Measurements from ENCODE around the gene TMEM163.

TMEM163 gene

DNA sequence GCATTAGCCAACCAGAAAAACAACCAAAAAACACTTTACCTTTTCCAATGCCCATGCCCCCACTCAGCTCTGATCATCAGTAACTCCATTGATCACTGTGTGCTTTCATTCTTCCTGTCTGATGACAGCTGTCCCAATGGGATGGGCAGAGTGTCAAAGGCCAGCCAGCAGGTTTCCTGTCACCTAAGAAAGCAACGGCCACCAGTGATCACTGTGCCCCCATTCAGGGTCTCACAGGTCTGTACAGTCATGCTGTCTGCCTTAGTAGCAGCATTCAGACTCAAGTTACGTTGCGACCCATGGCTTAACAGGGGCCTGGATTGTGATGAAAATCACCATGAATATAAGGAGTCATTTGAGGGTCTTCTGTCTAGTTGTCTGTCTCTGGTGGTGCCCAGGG, 280.4 kb downstream of the TMEM163 start:
- no peak for DNase-seq (ENCODE audit: low read depth in 2 of 2)

DNA sequence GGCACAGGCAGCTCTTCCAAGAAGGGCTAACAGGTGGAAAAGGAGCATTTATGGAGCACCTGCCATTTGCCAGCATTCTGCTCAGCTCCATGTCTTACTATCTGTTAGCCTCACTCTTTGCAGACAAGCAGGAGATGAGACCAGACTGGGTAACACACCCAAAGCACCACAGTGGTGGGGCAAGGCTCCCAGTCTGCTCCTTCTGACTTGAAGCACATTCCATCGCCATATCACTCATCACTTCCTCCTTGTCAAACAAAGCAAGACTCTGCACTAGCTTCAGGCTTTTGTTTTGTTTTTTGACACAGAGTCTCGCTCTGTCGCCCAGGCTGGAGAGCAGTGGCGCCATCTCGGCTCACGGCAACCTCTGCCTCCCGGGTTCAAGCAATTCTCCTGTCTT, 282.1 kb downstream of the TMEM163 start:
- DNase-seq (ENCODE audit: low read depth in 2 of 2): no peak

DNA sequence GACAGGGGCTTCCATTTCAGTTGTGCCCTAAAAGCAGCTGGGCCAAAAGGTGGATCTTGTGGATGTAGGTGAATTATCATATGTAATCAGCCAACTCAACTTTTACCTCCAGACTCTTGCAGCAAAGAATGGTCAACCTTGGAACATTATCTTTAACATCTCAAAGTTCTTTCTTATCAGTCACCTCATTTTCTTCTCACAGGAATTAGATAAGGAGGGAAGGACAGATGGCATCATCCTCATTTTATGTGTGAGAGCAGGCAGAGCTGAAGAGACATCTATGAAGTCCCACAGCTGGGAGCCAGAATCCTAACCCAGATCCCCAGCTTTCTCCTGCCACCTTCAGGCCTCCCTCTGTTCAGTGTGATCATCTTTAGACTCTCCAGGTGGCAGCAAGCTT, 282.9 kb downstream of the TMEM163 start:
- no peak for DNase-seq (ENCODE audit: low read depth in 2 of 2)

DNA sequence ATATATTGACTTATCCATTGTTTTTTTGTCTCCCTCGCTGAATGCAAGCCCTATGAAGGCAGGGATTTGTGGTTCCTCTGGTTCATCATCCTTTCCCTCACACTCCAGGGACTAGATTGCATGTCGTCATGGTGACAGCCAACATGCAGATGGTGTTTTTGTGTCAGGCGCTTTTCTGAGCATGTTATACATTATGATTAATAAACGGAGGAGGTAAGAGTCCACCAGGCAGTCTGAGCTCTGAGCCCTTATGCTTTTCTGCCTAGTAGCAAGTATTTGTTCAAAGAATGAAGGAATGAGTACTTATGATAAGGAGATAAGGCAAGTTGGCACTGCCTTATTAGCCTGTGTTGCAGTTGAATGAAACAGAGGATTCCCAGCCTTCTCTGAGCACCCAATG, 283.3 kb downstream of the TMEM163 start:
- DNase-seq (ENCODE audit: low read depth in 2 of 2): no peak

DNA sequence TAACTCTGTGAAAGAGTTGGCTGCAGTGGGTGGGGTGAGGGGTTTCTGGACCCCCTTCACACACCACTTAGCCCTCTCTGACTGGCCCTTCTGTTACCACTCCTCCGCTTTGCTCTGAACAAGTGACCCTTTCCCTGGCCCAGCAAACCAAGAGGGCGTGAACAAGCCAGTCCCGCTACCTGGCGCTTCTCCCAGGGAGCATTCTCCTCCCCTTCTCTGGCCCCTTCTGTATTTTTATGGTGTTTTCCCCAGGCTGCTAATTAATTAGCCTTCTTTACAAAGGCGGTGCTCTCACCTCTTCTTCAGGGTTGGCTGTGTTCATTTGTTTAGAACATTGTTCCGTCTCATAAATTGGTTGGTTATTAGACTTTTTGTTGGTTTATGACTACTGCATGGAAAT, 284.8 kb downstream of the TMEM163 start:
- no peak for DNase-seq (ENCODE audit: low read depth in 2 of 2)

DNA sequence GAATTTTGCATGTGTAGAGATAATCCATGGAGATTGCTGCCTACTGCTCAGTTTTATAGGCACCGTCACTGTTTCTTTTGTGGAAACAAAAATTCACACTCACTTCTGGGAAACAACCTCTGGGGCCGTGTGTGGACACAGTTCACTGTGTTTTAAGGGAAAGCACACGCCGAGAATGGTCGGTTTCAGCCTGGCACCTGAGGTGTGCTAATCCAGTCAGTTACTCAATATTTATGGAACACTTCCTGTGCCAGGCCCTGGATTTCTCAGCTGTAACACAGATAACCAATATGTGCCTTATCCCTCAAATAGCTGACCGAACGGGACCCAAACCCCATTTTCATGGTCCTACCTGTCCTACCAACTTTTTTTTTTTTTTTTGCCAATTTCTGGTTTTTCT, 285.3 kb downstream of the TMEM163 start:
- DNase-seq (ENCODE audit: low read depth in 2 of 2): no peak

DNA sequence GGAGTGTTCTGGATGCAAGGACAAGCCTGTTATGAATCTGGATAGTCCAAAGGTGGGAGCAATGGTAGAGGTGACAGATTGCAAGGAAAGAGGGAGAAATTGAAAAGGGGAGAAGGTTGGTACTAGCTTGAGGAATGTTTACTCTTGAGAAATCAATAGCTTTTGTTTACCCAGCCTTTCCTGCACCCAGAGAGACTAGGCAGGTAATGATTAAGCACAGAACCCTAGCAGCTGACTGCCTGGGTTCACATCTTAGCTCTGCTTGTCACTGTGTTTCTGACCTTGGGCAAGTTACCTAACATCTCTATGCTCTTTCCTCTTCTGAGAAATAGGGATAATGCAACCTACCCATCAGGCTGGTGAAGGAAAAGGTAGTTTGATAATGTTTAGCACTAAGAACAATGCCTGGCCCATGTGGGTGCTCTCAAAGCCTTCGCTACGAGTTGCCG, 286.3 kb downstream of the TMEM163 start:
- DNase-seq (ENCODE audit: low read depth in 2 of 2): no peak

DNA sequence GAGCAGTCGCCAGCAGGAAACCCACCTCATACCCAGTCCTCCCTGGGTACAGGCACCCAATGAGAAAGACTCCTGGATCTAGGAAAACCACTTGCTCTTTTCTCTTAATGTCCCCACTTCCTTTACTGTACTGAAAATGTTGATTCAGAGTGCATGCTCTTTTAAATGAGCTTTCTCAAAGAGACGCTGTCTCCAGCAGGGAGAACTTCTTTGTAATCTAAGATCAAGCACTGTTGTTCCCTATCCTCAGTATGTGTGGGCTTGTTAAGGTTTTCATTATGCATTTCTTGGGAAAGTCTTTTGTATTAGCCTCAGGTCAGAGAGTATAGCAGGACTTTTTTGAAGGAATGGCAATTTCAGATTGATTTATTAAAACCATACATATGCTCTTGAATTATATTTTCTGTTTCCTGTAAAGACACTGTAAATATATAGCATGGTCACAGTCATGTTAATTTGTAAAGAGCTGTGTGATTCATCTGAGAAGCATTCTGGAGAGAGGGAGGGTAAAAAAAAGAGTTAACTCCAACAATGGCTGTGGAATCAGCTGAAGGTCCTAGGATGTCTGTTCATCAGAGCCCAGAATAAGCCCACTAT, 286.9 kb downstream of the TMEM163 start:
- DNase-seq (ENCODE audit: low read depth in 2 of 2): peak; percentile 57 to 59

DNA sequence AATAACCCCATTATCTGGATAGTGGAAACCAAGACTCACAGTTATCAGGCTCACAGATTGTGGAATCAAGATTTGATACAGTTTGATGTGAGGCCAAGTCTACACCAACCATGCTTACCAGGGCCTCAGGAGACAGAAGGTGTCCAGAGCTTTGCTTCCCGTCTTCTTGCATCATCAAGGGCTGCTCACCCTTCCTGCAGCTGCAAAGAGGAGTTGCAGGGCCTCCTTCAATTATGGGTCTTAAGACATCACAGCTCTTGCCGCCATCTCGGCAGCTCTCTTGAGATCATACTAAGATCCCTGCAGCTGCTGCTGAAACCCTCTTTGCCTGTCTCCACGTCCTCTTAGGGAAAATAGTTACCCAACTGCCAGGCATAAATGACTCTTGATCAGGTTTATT, 288.9 kb downstream of the TMEM163 start:
- no peak for DNase-seq (ENCODE audit: low read depth in 2 of 2)

DNA sequence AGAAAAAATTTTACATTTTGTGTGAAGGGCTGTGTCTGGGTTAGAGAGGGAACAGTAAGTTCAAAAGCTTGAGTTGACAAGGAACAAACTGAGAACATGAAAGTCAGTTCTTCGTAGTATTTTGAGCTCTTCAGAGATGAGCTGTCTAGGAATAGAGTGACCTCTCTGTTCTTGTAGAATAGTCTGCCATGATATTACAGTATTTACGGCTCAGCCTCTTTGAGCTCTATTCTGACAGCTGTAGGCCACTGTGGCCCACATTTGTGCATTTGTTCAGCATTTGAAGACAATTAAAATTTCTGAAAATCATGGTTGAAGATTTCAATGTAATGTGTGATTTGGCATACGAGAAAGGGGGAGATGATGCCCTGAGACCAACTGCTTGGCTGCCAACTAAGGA, 292.1 kb downstream of the TMEM163 start:
- DNase-seq (ENCODE audit: low read depth in 2 of 2): no peak

DNA sequence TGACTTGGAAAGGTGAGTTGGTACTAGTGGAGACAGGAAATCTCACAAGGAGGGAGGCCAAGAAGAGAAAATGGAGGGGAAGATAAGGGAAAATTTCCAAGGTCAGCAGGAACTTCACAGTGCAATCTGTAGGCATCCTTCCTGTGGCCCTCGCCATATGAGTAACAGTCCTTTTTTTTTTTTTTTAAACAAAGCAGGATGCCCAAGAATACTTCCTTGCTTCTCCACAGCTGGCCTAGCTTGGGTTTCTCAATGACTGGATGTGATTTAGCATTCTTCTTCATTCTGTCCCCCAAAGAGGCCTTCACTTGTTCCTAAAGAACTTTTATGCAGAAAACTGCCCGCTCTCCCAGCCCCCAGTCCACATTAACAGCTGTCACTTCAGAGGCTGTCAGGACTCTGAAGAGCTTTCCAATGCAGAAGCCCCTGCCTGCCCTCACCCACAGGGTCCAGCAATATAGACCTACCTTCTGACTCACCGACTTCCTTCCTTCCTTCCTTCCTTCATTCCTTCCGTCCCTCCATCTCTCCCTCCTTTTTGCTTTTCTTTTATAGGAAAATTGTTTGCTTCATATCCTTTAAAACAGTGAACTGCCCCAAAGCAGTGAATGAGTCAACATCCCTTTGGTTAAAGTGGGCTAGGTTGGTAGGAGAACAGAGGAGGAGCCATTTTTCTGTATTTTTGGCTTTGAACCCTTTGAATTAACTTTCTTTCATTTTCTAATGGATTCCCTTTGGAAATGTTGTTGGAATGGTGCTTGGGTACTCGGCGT, 292.9 kb downstream of the TMEM163 start:
- DNase-seq (ENCODE audit: low read depth in 2 of 2): no peak

DNA sequence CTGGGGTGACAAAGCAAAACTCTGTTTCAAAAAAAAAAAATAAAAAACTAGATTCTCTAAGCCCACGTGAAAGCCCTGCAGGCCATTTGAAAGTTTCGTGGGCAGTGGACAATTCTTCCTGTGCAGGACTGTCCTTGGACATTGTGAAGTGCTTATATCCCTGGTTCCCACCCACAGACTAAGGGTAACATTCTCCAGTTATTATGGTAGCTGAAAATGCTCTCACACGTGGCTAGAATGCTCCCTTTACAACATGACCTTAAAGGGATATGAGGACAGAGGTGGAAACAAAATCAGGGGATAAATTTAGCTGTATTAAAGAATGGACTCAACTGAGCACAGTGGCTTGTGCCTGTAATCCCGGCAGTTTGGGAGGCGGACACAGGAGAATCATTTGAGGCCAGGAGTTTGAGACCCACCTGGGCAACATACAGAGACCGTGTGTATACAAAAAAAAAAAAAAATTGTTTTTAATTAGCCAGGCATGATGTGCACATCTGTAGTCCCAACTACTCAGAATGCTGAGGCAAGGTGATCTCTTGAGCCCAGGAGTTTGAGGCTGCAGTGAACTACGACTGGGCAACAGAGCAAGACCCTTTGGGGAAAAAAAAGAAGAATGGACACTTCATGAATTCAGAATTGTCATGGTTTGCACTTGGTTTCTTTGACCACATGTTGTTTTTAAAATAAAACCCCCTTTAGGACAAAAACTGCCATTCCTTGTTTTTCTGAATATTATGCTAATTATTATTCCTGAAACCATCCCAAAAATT, 297.1 kb downstream of the TMEM163 start:
- no peak for DNase-seq (ENCODE audit: low read depth in 2 of 2)

DNA sequence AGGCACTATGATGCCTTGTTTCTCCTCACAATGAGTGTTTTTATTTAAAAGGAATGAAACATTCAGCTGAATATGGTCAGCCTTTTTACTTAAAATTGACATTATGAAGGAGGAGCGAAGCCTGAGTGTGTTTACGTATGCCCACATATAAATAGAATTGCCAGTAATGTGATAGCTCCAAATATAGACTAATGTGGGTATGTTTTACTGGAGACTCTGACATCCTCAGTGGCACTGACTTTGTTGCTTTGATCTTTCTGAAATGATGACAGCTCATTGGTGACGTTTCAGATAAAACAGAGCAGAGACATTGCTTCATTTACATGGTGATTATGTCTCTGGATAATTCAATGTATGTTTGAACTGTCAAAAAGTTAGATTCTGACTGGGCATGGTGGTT, 297.9 kb downstream of the TMEM163 start:
- DNase-seq (ENCODE audit: low read depth in 2 of 2): no peak

DNA sequence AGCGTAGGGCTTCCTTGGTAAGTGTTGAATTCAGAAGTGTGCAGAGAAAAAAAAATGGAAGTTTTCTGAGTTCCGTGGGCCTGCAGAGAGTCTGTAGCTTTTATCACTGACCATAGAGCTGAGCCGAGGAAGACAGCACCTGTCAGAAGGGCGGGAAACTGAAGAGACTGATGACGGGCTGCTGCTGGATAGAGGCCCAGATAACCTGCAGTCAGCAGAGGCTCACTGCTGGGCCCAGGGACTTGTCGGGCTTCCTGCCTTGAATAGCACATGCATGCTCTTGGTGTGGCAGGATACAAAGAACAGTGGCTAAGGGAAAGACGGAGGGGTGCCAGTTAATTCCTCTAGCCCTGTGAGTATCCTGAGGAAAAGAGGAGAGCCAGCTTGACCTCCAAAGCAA, 298.5 kb downstream of the TMEM163 start:
- DNase-seq (ENCODE audit: low read depth in 2 of 2): no peak

DNA sequence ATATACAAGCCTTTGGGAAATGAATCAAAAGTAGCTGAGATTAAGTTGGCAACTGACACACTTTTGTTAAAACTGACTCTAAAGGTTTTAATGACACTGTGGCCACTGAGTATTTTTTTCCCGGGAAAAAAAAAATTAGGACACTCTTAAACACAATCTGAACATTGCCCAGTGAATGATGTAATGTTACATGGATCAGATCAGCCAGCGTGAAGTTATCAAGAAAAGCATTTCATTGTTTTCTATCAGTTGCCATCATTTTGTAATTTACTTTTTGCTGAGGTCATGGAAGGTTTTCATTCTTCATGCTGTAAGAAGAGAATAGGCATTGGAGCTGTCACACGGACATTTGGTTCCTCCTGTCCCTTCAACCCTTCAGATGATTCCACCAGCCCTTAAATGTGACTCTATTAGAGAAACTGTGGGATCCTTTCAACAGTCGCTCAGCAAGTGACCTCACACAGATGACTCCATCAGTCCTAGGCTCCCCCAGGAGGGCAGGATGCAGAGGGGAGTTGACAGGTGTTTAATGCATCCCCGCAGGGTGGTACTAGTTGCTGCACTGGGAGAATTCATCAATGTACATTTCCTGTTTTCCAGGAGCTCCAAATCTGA, 300.7 kb downstream of the TMEM163 start:
- DNase-seq (ENCODE audit: low read depth in 2 of 2): no peak

DNA sequence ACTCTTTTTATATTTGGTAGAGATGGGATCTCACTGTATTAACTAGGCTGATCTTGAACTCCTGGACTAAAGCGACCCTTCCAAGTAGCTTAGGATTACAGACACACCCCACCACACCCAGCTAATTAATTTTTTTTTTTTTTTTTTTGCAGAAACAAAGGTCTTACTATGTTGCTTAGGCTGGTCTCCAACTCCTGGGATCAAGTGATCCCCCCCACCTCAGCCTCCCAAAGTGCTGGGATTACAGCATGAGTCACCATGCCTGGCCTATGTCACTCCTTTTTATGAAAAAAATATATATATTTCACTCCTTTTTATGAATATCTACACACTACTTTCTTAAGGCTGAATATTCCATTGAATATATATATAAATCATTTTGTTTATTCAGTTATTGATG, 302.2 kb downstream of the TMEM163 start:
- no peak for DNase-seq (ENCODE audit: low read depth in 2 of 2)

DNA sequence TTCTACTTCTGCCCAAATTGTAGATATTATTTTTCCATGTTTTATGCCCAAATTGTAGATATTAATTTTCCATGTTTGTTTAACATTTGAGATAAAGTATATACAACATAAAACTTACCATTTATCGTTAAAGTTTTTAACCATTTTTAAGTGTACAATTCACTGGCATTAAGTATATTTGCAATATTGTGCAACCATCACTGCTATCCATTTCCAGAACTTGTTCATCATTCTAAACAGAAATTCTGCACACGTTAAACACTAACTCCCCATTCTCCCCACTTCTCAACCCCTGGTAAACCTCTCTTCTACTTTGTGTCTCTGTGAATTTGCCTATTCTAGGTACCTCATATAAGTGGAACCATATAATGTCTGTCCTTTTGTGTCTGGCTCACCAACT, 302.8 kb downstream of the TMEM163 start:
- no peak for DNase-seq (ENCODE audit: low read depth in 2 of 2)

DNA sequence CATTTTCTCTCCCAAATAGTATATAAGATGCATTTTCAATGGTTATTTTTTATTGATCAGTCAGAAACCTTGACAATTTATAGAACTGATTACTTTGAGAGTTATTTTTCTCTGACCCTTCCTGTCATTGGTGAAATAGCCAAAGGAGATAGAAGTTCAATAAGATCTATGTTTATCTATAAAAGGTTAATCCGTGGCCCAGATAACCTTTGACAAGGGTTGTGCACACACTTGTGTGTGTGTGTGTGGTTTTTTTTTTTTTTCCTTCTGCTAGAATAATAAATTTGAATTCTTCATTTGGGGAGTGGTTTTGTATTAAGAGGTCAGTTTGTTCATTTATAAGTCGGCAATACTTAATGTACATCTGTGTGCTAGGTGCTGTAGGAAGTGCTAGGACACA, 304.9 kb downstream of the TMEM163 start:
- DNase-seq (ENCODE audit: low read depth in 2 of 2): no peak

DNA sequence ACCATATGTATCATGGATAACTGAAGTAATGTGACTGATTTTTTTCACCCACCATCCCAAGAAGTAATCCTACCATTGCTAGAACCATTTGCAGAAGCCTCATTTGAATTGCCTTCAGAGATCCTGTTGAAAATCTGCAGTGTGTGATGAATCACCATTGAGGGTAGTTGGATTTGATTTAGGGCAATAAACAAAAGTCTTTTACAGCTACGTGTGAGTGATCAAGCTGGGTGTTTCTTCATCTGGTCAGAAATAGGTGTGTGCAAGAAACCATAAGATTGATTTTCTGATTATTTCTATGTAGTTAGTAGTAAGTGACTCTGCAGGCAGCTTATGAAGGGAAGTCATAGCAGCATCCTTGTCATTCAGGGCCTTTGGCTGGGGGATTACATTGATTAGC, 305.4 kb downstream of the TMEM163 start:
- DNase-seq (ENCODE audit: low read depth in 2 of 2): no peak

DNA sequence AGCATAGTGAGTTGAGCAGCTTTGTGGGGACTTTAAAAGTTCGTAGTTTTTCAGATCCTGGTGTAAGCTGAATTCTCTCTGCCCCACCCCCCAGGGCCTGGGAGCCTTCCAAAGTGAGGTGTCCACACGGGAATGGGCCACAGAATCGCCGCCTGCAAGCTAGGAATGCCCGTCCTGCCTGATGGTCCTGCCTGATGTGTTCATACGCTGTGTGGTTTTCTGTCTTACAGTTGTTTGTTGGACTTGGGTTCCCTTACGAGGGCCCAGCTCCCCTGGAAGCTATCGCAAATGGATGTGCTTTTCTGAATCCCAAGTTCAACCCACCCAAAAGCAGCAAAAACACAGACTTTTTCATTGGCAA, 306.2 kb downstream of the TMEM163 start:
- no peak for DNase-seq (ENCODE audit: low read depth in 2 of 2)

DNA sequence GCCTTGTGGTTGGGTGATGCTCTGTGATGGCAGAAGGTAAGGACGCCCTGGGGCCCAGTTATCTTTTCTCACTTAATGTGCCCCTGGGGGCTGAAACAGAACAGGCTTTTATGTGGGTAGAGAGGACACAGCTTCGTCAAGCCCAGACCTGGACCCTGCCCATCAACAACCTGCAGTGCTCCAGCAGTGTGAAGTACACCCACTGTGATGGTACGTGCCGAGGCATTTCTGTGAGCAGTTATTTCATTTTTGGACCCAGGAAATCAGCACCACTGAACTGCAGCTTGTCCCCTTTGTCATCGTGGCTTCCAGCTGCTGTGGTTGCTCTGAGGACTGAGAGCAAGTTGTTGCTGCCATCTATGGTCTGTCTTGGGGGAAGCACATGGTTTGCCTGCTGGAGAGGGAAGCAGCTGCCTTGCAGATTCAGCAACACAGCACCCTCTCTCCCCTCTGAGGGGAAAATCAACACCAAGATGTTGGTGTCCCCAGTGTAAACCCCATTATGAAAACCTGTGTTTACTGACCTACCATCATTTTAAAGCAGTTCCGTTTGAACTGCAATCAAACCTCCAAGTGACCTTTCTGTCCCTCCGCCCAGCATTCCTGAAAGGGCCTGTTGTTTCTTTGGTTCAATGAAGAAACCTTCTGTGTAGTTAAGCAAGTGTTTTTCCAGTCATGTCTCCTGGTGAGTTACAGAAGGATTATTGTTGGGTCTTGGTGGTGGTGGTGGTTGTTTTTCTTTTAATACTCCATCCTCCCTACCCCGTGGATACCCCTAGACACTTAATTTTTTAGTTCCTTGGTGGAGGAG, 306.8 kb downstream of the TMEM163 start:
- DNase-seq (ENCODE audit: low read depth in 2 of 2): peak; percentile 61 to 65
